Erythroblast (primary cell): ENCODE measurements around the gene GGA2.

ENCODE experiments used
- GATA1 ChIP-seq: IDR thresholded peaks from 2 replicates; pipeline ENCODE4 v1.6.1; 2011; ENCODE audit warnings: low read depth, mild to moderate bottlenecking, control low read depth, low read length, moderate library complexity
- POLR2A ChIP-seq: IDR thresholded peaks from 2 replicates; pipeline ENCODE4 v1.6.1; 2011; ENCODE audit warnings: mild to moderate bottlenecking, low read length

- no peak for TF ChIP-seq POLR2A
- TF ChIP-seq GATA1, result no peak
These were observed 75.9 kb downstream of the GGA2 start for GRCh38 chr16:23434380-23434779.
